ENCODE data around the gene KCNIP4. TPM values are rescaled to one million over a fixed set of nuclear protein-coding genes. Genes with fewer than 3 reads are reported as not detected.
"Not testable (repeated sequence)": the region's sequence is repeated elsewhere in the genome, so short reads cannot be mapped to it uniquely, and the experiment has no call there.

Gene KCNIP4
- total and polyA plus RNA-seq, 2 of the 4 experiments (the other 2 are of a cell fraction): not detected

DNA sequence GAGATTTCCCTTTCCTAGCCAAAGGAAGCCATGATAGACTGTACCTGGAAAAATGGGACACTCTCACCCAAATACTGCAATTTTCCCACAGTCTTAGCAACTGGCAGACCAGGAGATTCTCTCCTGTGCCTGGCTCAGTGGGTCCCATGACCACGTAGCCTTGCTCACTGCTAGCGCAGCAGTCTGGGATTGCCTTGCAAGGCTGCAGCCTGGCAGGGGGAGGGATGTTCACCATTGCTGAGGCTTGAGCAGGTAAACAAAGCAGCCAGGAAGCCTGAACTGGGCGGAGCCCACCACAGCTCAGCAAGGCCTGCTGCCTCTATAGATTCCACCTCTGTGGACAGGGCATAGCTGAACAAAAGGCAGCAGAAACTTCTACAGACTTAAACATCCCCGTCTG, 596.2 kb downstream of the KCNIP4 start:
- H3K36me3 ChIP-seq (ENCODE audit: control insufficient read depth, insufficient read depth, low read length); ATAC-seq (ENCODE audit: low read depth); H4K91ac ChIP-seq (ENCODE audit: insufficient read depth, low read depth, low read length); H3K4me1 ChIP-seq (ENCODE audit: control insufficient read depth, insufficient read depth, low read length); dilution Hi-C loops (cut with HindIII; ENCODE audit: low sequenced_read_pairs, unreplicated experiment); H3K27ac ChIP-seq (ENCODE audit: insufficient read depth, low read length); H3K18ac ChIP-seq (ENCODE audit: low read depth, low read length); H2BK120ac ChIP-seq (ENCODE audit: low read depth, low read length); H3K4me2 ChIP-seq (ENCODE audit: low read depth, low read length); H3K4me3 ChIP-seq (ENCODE audit: insufficient read depth, low read depth, low read length); DNase-seq; H2AFZ ChIP-seq (replicated peaks; ENCODE audit: low read length, poor library complexity); intact Hi-C loops (cut with micrococcal nuclease); H2AK5ac ChIP-seq (ENCODE audit: low read depth, low read length); H3K23ac ChIP-seq (ENCODE audit: low read depth, low read length); H3K14ac ChIP-seq (replicated peaks; ENCODE audit: low read depth, low read length); H4K20me1 ChIP-seq (ENCODE audit: insufficient read depth, low read length); H4K8ac ChIP-seq (ENCODE audit: low read depth in 2 of 2, low read length in 2 of 2); H3K79me1 ChIP-seq (ENCODE audit: low read depth in 1 of 2, low read length in 2 of 2); H4K5ac ChIP-seq (ENCODE audit: low read depth, low read length); H3K9ac ChIP-seq (ENCODE audit: low read depth, low read length); H2BK15ac ChIP-seq (ENCODE audit: low read depth, low read length); H2AK9ac ChIP-seq (replicated peaks; ENCODE audit: low read depth, low read length, poor library complexity); H3K9me1 ChIP-seq (ENCODE audit: insufficient read depth, low read length); H3K27me3 ChIP-seq (ENCODE audit: control insufficient read depth, insufficient read depth, low read length); H3K56ac ChIP-seq (ENCODE audit: extremely low read depth, insufficient read depth, low read length); H2BK5ac ChIP-seq (ENCODE audit: low read depth, low read length, poor library complexity, severe bottlenecking); H3K9me3 ChIP-seq (ENCODE audit: control insufficient read depth, insufficient read depth, low read length); H2BK20ac ChIP-seq (ENCODE audit: low read depth, low read length); in situ Hi-C loops (cut with MboI; ENCODE audit: low sequenced_read_pairs); BruUV-seq (replicated peaks); H3K4ac ChIP-seq (ENCODE audit: low read depth, low read length); POLR2A ChIA-PET (ENCODE audit: unreplicated experiment); CTCF ChIA-PET: not testable (repeated sequence)
- WGBS, 2 experiments (ENCODE audit: extremely low coverage in 2 of 2, insufficient read length in 1 of 2): 0% methylated on average over 1 of the region's 4 CpGs; no CpG with 5 or more reads in 1 of the 2 experiments
